ENCODE results near the gene SAMD11. TPM values are rescaled to one million over a fixed set of nuclear protein-coding genes. Genes with fewer than 3 reads are reported as not detected.

The SAMD11 gene
- total and polyA plus RNA-seq, 2 donors from 2014 or later, result 13.3 to 21.4 TPM

DNA sequence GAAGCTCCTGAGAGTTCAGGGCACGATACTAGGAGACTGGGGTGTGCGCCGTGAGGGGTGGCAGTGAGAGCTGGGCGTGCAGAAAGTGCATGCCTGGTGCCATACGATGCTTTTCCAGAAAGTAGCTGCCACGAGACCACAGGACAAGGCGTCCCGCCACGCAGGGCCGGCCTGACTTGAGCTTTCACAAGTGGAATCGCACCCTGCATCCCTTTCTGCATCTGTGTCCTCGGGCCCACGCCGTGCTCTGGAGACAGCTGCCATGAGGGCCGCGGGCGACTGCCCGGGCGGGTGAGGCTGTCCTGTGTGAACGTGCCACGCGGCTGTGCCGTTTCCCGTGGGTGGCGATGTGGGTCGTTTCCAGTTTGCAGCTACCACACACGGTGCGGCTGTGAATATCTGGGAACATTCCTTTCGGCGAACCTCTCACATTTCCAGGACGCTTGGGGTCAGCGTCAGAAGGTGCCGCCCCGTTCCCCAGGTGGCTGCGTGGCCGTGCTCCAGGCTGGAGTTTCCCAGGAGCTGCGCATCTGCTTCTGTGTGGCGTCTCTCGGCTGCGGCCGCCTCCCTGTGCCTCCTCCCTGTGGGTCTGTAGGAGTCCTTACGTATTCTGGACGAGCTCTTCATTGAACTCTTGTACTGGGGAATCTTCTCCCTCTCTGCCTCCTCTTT lies 59.2 kb downstream of the SAMD11 start:
- TF ChIP-seq, protein P1, sequence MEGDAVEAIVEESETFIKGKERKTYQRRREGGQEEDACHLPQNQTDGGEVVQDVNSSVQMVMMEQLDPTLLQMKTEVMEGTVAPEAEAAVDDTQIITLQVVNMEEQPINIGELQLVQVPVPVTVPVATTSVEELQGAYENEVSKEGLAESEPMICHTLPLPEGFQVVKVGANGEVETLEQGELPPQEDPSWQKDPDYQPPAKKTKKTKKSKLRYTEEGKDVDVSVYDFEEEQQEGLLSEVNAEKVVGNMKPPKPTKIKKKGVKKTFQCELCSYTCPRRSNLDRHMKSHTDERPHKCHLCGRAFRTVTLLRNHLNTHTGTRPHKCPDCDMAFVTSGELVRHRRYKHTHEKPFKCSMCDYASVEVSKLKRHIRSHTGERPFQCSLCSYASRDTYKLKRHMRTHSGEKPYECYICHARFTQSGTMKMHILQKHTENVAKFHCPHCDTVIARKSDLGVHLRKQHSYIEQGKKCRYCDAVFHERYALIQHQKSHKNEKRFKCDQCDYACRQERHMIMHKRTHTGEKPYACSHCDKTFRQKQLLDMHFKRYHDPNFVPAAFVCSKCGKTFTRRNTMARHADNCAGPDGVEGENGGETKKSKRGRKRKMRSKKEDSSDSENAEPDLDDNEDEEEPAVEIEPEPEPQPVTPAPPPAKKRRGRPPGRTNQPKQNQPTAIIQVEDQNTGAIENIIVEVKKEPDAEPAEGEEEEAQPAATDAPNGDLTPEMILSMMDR (IDR thresholded peaks at IDR 0.05; ENCODE audit: borderline replicate concordance, extremely low read depth, insufficient read depth), result no peak
- H3K27ac ChIP-seq (ENCODE audit: low read depth in 2 of 2, low read length in 2 of 2), result no peak overlapping the region
- no peak overlapping the region for H3K9ac ChIP-seq (ENCODE audit: low read length in 3 of 3)
- FAIRE-seq (no peak), DNase-seq (peak in 1 of 5 donors; percentile 71)
- H3K4me1 ChIP-seq (ENCODE audit: control insufficient read depth in 2 of 3, insufficient read depth in 2 of 3, low read depth in 1 of 3, low read length in 3 of 3), result no peaks in the 10 kb centered on the region
- no peaks in the 10 kb centered on the region for H3K9me3 ChIP-seq (ENCODE audit: control insufficient read depth in 2 of 3, insufficient read depth in 1 of 3, low read length in 3 of 3)
- no peaks in the 10 kb centered on the region for H3K27me3 ChIP-seq (ENCODE audit: control insufficient read depth, insufficient read depth, low read length)
- intact Hi-C loops (cut with DNase I), result no loop called here
- H3K4me3 ChIP-seq (ENCODE audit: low read length in 3 of 3), result no peak overlapping the region
- no peaks in the 10 kb centered on the region for H3K36me3 ChIP-seq (ENCODE audit: control insufficient read depth in 2 of 3, insufficient read depth in 3 of 3, low read length in 3 of 3)

DNA sequence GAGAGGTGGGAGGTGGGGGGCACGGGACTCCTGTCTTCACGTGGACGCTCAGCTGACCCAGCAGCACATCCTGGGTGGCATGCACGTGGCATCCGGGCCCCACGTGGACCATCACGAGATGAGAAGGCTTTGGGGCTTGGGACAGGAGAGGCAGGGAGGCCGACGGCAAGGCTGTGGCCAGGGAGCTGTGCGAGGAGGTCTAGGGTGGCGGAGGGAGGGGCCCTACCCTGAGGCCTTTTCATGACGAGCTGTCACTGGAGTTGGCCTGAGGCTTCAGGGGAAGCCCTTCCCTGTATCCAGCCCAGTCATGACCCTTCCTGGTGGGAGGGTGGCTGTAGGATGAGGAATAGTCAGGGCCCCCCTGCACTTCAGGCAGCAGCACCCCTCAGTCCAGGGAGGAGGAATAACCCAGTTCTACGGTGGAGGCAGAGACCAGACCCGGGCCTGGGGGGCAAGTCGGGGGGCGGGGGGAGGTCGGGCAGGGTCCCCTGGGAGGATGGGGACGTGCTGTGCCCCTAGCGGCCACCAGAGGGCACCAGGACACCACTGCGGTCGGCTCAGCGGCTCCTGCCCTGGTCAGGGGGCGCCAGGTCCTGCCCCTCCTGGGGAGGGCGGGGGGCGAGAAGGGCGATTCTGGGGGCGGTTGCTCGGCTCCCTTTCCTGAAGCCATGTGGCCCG lies 60.2 kb downstream of the SAMD11 start:
- no peak overlapping the region for H3K27ac ChIP-seq (ENCODE audit: low read depth in 2 of 2, low read length in 2 of 2)
- H3K27me3 ChIP-seq (ENCODE audit: control insufficient read depth, insufficient read depth, low read length), result no peaks in the 10 kb centered on the region
- FAIRE-seq, result no peak
- DNase-seq, result peak in 4 of 5 donors; percentile 45 to 80 (median 64)
- no peaks in the 10 kb centered on the region for H3K36me3 ChIP-seq (ENCODE audit: control insufficient read depth in 2 of 3, insufficient read depth in 3 of 3, low read length in 3 of 3)
- H3K9me3 ChIP-seq (ENCODE audit: control insufficient read depth in 2 of 3, insufficient read depth in 1 of 3, low read length in 3 of 3), result no peaks in the 10 kb centered on the region
- intact Hi-C loops (cut with DNase I), result no loop called here
- TF ChIP-seq, protein P1 (IDR thresholded peaks at IDR 0.05; ENCODE audit: borderline replicate concordance, extremely low read depth, insufficient read depth), result peak; percentile 83
- H3K9ac ChIP-seq (ENCODE audit: low read length in 3 of 3), result no peak overlapping the region
- no peak overlapping the region for H3K4me3 ChIP-seq (ENCODE audit: low read length in 3 of 3)
- no peaks in the 10 kb centered on the region for H3K4me1 ChIP-seq (ENCODE audit: control insufficient read depth in 2 of 3, insufficient read depth in 2 of 3, low read depth in 1 of 3, low read length in 3 of 3)

DNA sequence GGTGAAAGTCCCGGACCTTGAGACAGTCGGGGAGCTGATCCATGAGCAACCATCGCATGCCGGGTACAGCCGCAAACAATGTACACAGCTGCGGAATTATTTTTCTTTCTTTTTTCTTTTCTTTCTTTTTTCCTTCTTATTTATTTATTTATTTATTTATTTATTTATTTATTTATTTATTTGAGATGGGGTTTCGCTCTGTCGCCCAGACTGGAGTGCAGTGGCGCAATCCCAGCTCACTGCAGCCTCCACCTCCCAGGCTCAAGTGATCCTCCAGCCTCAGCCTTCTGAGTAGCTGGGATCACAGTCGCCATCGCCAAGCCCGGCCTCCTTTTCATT lies 60.7 kb downstream of the SAMD11 start:
- no peak overlapping the region for H3K4me3 ChIP-seq (ENCODE audit: low read length in 3 of 3)
- FAIRE-seq, result no peak

More for the DNA sequence above, 60.7 kb downstream of the SAMD11 start:
- peak in 1 of 5 donors; percentile 22 for DNase-seq
- intact Hi-C loops (cut with DNase I), result no loop called here
- Histone ChIP-seq H3K27ac (ENCODE audit: low read depth in 2 of 2, low read length in 2 of 2) (no peak overlapping the region), H3K9me3 (ENCODE audit: control insufficient read depth in 2 of 3, insufficient read depth in 1 of 3, low read length in 3 of 3) (no peaks in the 10 kb centered on the region), H3K9ac (ENCODE audit: low read length in 3 of 3) (no peak overlapping the region), H3K27me3 (ENCODE audit: control insufficient read depth, insufficient read depth, low read length) (no peaks in the 10 kb centered on the region), H3K4me1 (ENCODE audit: control insufficient read depth in 2 of 3, insufficient read depth in 2 of 3, low read depth in 1 of 3, low read length in 3 of 3) (no peaks in the 10 kb centered on the region), H3K36me3 (ENCODE audit: control insufficient read depth in 2 of 3, insufficient read depth in 3 of 3, low read length in 3 of 3) (no peaks in the 10 kb centered on the region)
- TF ChIP-seq, protein P1 (IDR thresholded peaks at IDR 0.05; ENCODE audit: borderline replicate concordance, extremely low read depth, insufficient read depth), result no peak
